ENCODE measurements around the gene TRIM14.
"Not testable (repeated sequence)": the region's sequence is repeated elsewhere in the genome, so short reads cannot be mapped to it uniquely, and the experiment has no call there.

TRIM14 gene

DNA sequence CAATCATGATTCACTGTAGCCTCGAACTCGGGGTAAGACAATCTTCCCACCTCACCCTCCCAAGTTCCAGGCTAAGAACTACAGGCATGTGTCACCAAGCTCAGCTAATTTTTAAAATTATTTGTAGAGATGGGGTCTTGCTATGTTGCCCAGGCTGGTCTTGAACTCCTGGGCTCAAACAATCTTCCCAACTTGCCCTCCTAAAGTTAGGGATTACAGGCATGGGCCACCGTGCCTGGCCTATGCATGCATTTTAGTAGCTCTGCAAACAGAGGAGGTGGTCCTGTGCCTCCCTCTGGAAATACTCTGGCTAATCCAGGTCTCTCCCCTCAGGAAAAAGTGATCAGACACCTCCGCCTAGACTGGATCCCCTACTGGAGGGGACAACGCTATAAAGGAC is 21.5 kb upstream of the TRIM14 start:
- no peak for DNase-seq

DNA sequence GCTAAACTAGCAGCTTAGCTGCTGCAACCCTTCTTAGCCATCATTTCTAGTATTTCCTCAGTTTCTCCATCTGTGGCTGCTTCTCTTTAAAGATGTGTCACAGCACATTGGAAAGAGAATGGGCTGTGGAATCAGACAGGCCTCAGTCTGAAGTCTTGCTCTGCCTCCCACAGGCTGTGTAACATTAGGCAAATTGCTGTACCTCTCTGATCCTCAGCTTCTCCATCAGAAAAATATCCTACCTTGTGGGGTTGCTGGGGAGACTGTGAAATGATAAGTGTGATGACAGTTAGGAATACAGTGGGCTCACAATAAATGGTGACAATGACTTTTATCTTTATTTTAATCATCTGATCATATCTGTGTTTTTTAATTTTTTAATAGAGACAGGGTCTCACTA is 17.5 kb upstream of the TRIM14 start:
- DNase-seq: no peak

DNA sequence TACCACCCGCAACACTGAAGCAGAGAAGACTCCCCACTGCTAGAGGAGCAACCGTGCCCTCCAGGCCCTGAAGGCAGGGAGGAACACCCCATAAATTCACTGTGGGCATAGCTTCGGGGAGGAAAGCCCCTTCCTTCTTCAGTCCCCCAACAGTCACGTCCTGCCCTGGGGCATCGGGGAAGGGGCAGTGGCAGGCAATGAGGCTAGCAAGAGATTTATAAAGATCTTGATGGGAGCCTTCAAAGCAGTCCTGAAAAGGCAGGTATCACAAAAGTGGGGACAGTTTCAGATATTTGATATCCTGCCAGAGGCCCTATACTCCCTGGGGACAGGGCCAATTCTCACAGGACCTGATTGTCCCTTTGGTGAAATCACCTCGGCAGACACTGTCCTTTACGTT is 16.9 kb upstream of the TRIM14 start:
- no peak for DNase-seq

DNA sequence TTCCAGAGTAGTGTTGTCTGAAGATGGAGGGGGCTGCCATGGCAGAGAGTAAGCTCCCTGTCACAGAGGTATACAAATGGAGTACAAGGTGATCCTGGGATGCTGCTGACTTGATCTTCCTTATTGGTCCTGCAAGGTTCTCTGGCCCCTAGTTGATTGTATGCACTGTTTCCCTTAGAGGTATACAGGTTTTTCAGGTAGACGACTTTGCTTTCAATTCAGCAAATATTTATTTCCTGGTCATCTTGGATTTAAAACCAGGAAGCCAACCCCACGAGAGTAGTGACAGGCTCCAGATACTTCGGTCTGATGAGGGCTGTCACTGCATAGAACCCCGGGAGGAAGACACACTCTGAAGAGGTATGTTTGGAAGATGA is 16.5 kb upstream of the TRIM14 start:
- DNase-seq: no peak

DNA sequence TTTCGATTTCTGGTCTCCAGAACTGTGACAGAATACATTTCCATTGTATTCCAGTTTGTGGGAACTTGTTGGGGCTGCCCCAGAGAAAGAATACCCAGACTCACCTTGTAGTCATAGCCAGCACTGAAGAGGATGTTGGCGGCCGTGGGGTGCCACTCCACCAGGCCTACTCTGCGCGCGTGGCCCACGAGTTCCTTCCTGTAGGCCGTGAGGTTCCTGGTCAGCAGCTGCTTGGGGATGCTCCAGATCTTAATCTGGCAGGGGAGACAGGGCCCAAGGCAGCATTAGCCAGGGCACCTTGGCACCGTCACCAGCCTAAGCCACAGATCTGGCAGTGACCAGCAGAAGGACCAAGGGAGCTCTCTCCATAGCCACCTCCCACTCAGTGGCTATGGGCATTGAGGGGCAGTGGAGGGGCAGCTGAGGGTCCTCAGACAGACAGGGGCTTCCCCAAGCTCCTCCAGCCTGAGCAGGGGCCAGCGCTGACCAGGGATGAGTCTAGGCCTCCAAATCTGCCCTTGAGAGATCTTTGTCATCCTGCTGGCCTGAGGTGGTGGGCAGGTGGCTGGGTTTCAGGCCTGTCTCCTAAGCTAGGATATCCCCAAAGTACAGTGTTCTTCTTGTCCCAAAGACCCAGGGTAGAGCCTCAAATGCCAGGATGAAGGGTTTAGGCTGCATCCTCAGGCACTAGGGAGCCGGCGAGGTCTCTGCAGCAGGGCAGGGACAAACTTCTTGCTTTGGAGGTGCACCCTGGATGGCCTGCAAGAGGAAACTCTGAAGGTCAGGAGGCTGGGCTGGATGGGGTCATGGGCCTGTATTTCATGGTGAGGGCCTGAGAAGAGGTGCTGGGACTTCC is 15.9 kb upstream of the TRIM14 start:
- DNase-seq: no peak

DNA sequence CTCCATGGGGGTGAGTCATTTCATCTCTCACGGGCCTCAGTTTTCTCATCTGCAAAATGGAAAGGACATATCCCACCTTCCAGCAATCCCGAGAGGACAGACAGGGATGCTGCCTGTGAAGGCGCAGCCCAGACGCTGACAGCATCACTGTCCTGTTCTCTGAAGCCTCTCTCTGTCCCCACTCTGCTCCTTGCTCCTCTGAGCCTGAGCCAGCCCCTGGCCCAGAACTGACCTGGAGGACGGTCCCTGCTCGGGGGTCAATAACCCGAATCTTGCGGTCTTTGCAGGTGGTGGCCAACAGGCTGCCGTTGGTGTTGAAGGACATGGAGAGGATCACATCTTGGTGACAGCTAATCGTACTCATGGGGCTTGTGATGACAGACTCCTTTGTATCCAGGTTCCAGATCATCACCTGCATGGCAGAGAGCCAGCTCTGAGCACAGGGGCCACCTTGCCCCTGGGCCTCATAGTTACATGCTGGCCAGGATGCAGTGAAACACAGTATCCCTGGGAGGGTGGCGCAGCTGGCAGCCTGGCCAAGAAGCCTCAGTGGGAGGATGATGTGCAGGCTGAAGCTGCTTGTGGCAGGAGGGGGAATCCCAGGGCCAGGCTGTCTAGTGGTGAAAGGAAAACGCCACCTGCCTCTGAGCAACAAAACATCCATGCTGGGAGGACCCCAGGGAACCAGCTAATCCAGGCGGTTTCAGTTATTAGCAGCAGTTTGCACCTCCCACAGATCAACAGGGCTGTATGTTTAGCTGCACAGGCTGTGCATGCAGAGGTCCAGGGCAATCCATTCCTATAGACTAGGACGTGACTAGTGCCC is 14.0 kb upstream of the TRIM14 start:
- no peak for DNase-seq

DNA sequence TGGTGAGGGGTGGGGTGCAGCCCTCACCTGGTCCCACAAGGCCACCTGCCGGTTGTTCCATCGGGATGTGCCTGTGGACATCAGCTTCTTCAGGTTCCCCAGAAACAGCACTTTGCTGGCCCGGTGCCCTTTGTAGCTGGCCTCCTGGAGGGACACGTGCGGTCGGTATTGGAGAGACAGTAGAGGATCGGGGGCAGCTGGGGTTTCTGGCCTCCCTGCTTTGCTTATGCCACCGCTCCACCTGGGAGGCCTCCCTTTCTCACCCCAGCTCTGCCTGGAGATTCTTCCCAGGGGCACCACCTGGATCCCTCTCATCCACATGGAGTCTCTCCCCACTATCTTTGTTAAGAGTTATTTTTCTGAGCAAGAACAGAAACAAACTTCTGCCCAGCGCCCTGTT is 13.1 kb upstream of the TRIM14 start:
- DNase-seq: no peak

DNA sequence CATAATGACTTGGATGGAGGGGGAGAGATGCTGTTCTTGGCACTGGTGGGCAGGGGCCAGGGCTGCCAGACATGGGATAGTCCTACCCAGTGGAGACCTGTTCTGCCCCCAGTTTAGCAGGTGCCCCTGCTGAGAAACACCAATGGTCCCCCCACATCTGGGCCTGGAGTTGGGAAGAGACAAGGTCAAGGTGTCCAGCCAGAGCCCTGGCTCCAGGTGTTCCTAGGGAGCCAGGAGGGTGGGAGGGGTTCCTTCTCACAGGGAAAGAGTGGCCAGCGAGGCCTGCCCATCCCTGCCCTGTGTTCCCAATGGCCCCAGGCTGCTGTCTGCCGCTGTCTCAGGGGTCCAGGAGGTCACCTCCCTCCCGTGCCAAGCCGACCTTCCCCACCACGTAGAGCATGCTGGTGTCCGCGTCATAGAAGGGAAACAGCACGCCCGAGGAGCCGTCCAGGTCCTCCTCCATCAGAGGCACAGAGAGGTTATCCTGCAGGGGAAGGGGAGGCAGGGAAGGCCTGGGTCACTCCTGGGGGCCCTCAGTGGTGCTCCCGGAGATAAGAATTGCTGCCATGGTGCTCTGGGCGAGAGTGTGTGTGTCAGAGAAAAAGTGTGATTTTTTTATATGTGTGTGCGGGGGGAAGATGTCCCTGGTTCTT is 11.7 kb upstream of the TRIM14 start:
- DNase-seq: no peak

DNA sequence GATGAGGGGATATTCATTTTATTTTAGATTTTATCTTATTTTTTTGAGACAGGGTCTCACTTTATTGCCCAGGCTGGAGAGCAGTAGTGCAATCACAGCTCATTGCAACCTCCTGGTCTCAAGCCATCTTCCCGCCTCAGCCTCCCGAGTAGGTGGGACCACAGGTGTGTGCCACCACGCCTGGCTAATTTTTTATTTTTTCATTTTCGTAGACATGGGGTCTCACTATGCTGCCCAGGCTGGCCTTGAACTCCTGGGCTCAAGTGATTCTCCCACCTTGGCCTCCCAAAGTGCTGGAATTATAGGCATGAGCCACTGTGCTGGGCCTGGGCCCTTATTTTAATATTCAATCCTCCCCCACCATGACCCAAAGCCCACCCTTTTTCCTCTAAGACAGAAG is 11.0 kb upstream of the TRIM14 start:
- DNase-seq: not testable (repeated sequence)

DNA sequence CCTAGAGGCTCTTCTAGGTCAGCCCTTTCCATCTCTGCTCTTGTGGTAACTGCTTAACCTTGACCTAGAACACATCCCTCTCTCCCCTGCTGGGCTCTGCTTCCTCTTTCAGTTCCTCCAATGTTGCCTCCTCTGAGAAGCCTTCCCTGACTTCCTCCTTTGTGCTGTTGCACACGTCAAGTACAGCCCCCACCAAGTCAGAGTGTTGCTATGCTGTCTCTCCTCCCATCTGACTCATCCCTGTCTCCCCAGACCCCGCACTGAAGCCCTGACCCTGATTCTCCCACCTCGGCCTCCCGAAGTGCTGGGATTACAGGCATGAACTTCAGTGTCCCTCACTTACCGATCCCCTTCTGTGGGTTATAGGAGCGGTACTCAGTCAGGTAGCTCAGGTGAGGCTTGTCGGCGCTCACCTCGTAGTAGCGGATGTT is 10.4 kb upstream of the TRIM14 start:
- no peak for DNase-seq

DNA sequence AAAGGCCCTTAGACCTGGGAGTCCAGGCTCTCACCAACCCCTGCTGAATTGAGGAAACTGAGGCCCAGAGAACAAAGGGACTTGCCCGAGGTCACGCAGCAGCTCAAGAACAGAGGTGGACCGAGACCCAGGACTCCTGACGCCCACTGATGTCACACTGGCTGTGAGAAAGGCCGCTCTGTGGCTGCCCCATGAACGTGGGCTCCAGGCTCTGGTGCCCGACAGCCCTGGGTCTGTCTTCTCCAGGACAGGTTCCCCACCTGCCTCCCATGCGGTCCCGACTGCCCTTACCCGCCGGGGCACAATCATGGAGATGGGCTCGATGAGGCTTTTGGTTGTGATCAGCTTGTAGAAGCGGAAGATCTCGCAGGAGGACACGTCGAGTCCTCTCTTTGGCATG is 9.3 kb upstream of the TRIM14 start:
- no peak for DNase-seq

DNA sequence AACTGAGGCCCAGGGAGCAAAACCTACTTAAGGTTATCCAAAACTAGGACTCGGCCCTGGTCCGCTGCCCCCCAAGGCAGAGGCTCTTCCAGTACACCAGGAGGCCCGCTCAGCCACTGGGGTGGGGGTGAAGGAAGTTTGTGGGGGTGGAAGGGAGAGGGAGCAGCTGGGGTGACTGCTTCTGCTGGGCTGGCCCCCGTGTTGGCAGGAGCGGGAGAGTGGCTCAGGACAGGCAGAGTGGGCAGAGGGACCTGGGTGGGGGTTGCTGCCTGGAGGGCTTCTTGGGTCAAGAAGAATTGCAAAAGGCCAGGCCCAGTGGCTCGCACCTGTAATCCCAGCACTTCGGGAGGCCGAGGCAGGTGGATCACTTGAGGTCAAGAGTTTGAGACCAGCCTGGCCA is 8.2 kb upstream of the TRIM14 start:
- DNase-seq: no peak

DNA sequence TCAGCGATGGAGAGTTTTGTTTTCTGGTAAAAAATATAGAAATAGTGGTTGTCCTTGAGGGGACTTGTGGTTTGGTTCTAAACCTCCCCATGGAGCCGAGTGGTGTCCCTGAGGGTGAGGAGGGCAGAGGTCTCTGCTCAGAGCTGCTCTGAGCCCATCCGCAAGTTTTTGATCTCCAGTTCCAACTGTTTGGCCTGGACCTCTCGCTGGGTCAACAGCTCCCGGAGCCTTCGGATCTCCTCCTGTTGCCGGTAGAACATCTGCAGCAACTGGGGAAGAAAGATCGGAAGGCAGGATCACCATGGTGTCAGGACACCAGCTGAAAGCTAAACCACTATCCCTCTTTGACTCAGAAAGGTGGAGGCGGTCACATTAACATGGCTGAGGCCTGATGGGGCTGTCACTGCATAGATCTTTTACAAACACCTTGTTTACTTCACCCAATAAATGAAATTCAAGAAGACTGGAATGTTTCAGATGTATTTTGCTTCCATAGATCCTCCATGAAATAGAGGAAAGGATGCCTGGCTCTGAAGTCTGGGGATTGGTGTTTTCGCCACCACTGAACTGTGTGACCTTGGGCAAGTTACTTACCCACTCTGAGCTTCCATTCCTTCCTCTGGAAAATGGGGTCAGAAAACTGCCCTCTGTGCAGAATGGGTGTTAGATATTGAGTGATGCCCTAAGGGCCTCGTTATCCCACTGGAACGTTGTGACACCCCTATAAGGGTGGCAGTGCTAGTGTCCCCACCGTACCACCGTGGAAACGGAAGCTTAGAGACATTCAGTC is 5.8 kb upstream of the TRIM14 start:
- DNase-seq: no peak

DNA sequence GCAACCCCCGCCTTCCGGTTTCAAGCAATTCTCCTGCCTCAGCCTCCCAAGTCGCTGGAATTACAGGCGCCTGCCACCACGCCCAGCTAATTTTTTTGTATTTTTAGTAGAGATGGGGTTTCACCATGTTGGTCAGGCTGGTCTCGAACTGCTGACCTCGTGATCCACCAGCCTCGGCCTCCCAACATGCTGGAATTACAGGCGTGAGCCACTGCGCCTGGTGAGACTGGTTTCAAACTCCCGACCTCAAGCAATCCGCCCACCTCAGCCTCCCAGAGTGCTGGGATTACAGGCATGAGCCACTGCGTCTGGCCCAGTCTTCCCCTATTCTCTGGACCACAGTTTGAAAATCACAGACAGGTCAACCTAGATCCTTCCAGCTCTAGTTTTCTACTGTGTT is 5.1 kb upstream of the TRIM14 start:
- DNase-seq: not testable (repeated sequence)

DNA sequence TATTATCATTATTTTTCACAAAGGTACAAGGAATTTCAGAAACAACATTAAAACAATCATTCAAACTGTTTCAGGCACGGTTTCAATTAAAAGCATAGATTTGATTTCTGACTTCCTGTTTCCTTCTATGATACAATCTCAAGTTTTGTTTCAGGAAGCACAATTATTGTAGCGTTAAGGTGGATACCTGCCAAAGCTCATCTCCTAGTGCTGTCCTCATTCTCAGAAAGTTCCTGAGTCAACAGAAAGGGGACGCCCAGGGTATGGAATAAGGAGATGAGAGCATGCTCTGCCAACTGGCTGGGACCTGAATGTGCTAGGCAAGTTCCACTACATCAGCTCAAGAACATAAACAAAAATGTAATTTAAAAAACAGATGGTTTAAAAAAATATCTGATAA is 2.0 kb upstream of the TRIM14 start:
- no peak for DNase-seq

DNA sequence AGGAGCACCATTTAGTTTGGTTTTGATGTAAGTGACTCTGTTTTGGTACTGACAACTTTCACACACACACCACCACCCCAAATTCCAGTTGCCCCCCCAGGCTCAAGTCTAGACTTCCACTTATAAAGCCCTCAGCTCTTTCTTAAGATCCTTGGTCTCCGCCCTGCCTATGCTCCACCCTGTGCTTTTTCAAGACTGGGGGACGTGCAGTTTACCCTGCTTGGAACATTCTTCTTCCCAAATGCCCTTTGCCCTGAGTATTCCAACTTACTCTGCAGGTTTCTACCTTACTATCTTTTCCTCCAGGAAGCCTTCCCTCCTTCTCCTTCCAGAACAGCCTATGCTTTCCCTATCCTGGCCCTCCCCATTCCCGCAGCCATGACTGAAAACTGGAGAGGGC is 1.5 kb upstream of the TRIM14 start:
- DNase-seq: no peak

DNA sequence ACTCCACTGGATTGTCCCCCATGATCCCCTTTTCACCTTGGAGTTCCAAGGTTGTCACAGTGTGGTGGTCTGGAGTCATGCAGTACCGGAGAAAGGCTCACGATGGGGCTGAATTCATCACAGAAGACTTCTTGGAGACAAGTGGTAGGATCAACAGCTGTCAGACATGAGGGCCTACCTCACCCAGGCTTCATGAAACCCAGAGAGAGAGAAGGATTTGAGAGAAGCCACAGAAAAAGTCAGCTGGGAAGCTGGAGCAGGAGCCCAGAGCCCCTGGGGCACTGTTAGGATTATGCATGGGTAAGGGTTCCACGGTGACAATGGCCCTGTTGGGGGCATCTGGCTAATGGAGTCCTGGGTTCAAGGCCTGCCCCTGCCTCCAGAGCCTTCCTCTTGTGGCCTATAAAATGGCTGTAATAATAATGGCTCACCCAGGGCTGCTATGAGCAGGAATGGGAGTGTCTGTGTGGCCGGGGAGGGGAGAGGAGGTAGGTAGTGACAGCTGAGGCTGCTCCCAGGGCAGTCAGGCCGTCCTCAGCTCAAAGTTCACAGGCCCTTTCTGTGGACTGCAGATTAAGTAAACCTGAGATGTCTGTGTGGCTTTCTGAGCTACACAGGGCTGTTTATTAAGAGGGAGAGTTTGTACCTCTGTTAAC is 910 bp downstream of the TRIM14 start:
- DNase-seq: no peak

DNA sequence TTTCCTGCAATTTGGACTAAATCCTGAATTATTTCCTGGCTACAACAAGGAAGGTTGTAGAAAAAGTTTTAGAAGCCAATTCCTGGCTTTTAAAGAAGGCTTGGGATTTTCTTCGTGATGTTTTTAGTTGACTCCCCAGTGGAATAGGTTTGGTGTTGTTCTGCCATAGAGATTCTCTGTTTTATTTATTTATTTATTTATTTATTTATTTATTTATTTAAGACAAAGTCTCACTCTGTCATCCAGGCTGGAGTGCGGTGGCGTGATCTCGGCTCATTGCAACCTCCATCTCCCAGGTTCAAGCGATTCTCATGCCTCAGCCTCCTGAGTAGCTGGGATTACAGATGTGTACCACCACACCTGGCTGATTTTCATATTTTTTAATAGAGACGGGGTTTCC is 1.9 kb downstream of the TRIM14 start:
- DNase-seq: not testable (repeated sequence)

DNA sequence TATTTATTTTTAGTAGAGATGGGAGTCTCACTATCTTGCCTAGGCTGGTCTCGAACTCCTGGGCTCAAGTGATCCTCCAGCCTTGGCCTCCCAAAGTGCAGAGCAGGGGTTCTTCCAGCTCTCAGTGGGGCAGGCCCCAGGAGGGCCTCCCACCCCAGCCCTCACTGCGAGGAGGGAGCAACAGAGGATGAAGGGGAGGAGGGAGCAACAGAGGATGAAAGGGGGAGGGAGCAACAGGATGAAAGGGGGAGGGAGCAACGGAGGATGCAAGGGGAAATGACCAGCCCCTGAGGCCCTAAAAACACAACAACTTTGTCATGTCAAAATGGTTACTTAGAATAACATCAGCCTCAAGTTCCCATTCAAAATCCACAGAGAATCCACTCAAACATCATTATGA is 10.0 kb downstream of the TRIM14 start:
- DNase-seq: no peak

DNA sequence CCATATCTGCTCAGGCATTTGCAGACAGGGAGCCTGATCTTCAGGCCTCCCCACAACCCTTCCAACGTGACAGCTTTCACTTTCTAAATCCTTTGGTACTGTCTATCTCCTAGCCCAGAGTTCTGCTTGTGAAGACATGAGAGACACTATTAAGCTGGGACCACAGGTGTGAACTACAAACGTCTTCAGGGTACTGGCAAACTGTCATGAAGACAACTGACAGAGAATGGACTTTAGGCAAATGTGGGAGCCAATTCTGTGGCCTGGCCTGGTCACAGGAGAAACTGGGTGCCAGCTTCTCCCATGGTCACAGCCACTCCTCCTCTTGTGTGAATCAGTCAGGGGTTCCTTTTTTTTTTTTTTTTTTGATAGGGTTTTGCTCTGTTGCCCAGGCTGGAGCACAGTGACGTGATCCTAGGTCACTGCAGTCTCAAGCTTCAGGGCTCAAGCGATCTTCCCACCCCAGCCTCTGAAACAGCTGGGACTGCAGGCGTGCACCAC is 10.4 kb downstream of the TRIM14 start:
- no peak for DNase-seq

DNA sequence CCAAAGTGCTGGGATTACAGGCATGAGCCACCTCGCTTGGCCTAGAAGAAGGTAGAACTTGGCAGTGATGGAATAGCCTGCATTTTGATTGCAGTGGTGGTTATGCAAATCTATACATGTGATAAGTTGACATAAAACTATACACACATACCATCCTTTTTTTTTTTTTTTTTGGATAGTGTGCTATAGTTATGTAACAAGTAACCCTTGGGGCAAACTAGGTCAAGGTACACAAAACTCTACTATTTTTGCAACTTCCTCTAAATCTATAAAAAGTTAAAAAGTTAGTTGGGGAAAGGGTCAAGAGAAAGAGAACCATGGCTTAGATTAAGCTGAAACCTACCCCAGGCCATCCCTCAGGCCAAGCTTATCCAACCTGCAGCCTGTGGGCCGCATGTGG is 11.1 kb downstream of the TRIM14 start:
- no peak for DNase-seq

DNA sequence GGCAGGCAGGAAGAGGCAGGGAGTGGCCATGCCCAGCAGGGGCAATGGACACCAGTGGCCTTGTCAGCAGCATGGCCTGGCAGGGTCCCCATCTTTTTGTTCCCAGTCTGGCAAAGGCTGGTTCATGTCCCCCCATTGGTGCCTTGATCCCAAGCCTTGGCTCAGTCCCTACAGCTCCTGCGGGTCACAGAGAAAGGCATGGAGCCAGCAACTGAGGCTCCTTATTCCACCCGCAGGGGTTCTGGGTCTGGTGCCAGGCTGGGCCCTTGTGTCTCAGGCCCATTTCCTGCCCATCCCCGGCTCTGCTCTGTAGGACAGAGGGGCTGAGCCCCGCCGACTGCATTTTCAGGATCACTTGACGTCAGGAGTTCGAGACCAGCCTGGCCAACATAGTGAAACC is 14.0 kb downstream of the TRIM14 start:
- DNase-seq: no peak

All from NCI-H774 (cell line).